Dendritic cell treated with granulocyte-macrophage colony-stimulating factor and Interleukin-4, amounts not matched to agents 40 ng/mL and 50 ng/mL, for 4 days (primary cell): ENCODE data around the gene ANKRD1.
"Not testable (repeated sequence)": the region's sequence is repeated elsewhere in the genome, so short reads cannot be mapped to it uniquely, and the experiment has no call there.

Experiments used
- H3K27ac Mint-ChIP-seq: one replicate; pipeline ENCODE4 v1.8.0; 2022; ENCODE audit warnings: mild to moderate bottlenecking, mixed read lengths
- H3K27me3 Mint-ChIP-seq: one replicate; pipeline ENCODE4 v1.8.0; 2022; ENCODE audit warnings: mild to moderate bottlenecking, mixed read lengths
- H3K36me3 Mint-ChIP-seq: one replicate; pipeline ENCODE4 v1.8.0; 2022; ENCODE audit warnings: low read depth, mixed read lengths
- H3K4me1 Mint-ChIP-seq: one replicate; pipeline ENCODE4 v1.8.0; 2022; ENCODE audit warnings: low read depth, mixed read lengths
- H3K4me3 Mint-ChIP-seq: one replicate; pipeline ENCODE4 v1.8.0; 2022; ENCODE audit warnings: mild to moderate bottlenecking, moderate library complexity, mixed read lengths
- H3K9me3 Mint-ChIP-seq: one replicate; pipeline ENCODE4 v1.8.0; 2022; ENCODE audit warnings: mixed read lengths
- intact Hi-C: fragments of 100-400 bp; cut with micrococcal nuclease; formaldehyde crosslinking; loops from one replicate; pipeline ENCODE4 v1.15.0; 2022

The ANKRD1 gene

GRCh38 chr10:90911133-90912051 is 9.5 kb downstream of the ANKRD1 start:
- H3K27me3 Mint-ChIP-seq: peaks cover 2% of the 10 kb centered on the region

GRCh38 chr10:90906596-90906995 is 14.3 kb downstream of the ANKRD1 start:
- H3K4me3 Mint-ChIP-seq: no peak overlapping the region
- H3K36me3 Mint-ChIP-seq: peaks cover 17% of the 10 kb centered on the region
- no peaks in the 10 kb centered on the region for H3K27me3 Mint-ChIP-seq
- no peak overlapping the region for H3K27ac Mint-ChIP-seq
- H3K9me3 Mint-ChIP-seq: no peaks in the 10 kb centered on the region
- no peaks in the 10 kb centered on the region for H3K4me1 Mint-ChIP-seq
- intact Hi-C loops: no loop called here

More at GRCh38 chr10:90911133-90912051, 9.5 kb downstream of the ANKRD1 start:
- no peaks in the 10 kb centered on the region for H3K36me3 Mint-ChIP-seq
- intact Hi-C loops: loop anchor here (1.0 to 5.0 kb wide), 2 partner anchors 96 to 340 kb away; no protein-coding TSS in a partner anchor
- H3K27ac Mint-ChIP-seq: no peak overlapping the region
- H3K4me1 Mint-ChIP-seq: no peaks in the 10 kb centered on the region
- no peaks in the 10 kb centered on the region for H3K9me3 Mint-ChIP-seq
- H3K4me3 Mint-ChIP-seq: no peak overlapping the region

GRCh38 chr10:90905925-90906324 is 15.0 kb downstream of the ANKRD1 start:
- intact Hi-C loops: no loop called here
- Mint-ChIP-seq H3K36me3 (peaks cover 24% of the 10 kb centered on the region), H3K4me3 (no peak overlapping the region), H3K9me3 (no peaks in the 10 kb centered on the region), H3K27me3 (no peaks in the 10 kb centered on the region), H3K4me1 (no peaks in the 10 kb centered on the region), H3K27ac (no peak overlapping the region)

- H3K4me3 Mint-ChIP-seq, H3K27ac Mint-ChIP-seq, H3K27me3 Mint-ChIP-seq, H3K4me1 Mint-ChIP-seq, intact Hi-C loops, H3K9me3 Mint-ChIP-seq: not testable (repeated sequence)
- H3K36me3 Mint-ChIP-seq: peaks cover 78% of the 10 kb centered on the region
Observed at GRCh38 chr10:90896916-90897315, 24.0 kb downstream of the ANKRD1 start.

GRCh38 chr10:90893190-90893589 is 27.7 kb downstream of the ANKRD1 start:
- Mint-ChIP-seq H3K4me3 (no peak overlapping the region), H3K27me3 (no peaks in the 10 kb centered on the region), H3K9me3 (no peaks in the 10 kb centered on the region), H3K27ac (no peak overlapping the region), H3K36me3 (peaks cover 89% of the 10 kb centered on the region), H3K4me1 (no peaks in the 10 kb centered on the region)
- intact Hi-C loops: no loop called here

- H3K9me3 Mint-ChIP-seq: no peaks in the 10 kb centered on the region
- peaks cover 93% of the 10 kb centered on the region for H3K36me3 Mint-ChIP-seq
- H3K4me1 Mint-ChIP-seq: no peaks in the 10 kb centered on the region
- no peak overlapping the region for H3K27ac Mint-ChIP-seq
- no peak overlapping the region for H3K4me3 Mint-ChIP-seq
- H3K27me3 Mint-ChIP-seq: no peaks in the 10 kb centered on the region
- intact Hi-C loops: no loop called here
Observed at GRCh38 chr10:90890347-90890746, 30.5 kb downstream of the ANKRD1 start.

GRCh38 chr10:90889636-90890035 is 31.3 kb downstream of the ANKRD1 start:
- H3K4me3 Mint-ChIP-seq: no peak overlapping the region
- H3K27me3 Mint-ChIP-seq: no peaks in the 10 kb centered on the region
- no peaks in the 10 kb centered on the region for H3K9me3 Mint-ChIP-seq
- peaks cover 95% of the 10 kb centered on the region for H3K36me3 Mint-ChIP-seq
- H3K27ac Mint-ChIP-seq: no peak overlapping the region
- no peaks in the 10 kb centered on the region for H3K4me1 Mint-ChIP-seq
- intact Hi-C loops: no loop called here

DNA sequence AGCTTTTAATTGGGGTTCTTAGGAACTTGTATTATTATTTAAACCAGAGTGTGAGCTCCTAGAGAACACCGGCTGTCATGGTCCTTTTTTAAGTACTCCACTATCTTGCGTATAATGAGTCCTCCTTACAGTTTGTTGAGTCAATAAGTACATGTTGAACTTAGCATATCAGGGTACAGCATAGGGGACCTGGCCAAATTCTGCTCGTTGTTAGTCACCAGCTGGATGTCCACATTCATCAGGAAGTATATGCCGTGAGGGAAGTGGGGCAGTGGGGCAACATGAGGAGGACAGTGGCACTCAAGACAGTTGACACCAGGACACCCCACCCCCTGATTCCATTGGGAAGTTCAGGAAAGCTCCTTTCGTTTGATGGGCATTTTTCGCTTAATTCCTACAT is 32.5 kb downstream of the ANKRD1 start:
- intact Hi-C loops: no loop called here
- no peaks in the 10 kb centered on the region for H3K9me3 Mint-ChIP-seq
- H3K27ac Mint-ChIP-seq: no peak overlapping the region
- no peak overlapping the region for H3K4me3 Mint-ChIP-seq
- H3K36me3 Mint-ChIP-seq: peaks cover 88% of the 10 kb centered on the region
- H3K4me1 Mint-ChIP-seq: no peaks in the 10 kb centered on the region
- H3K27me3 Mint-ChIP-seq: no peaks in the 10 kb centered on the region

- Mint-ChIP-seq H3K27me3 (no peaks in the 10 kb centered on the region), H3K36me3 (peaks cover 84% of the 10 kb centered on the region), H3K4me1 (no peaks in the 10 kb centered on the region), H3K4me3 (no peak overlapping the region), H3K27ac (no peak overlapping the region), H3K9me3 (no peaks in the 10 kb centered on the region)
- intact Hi-C loops: no loop called here
Observed at GRCh38 chr10:90887555-90887954, 33.3 kb downstream of the ANKRD1 start.

DNA sequence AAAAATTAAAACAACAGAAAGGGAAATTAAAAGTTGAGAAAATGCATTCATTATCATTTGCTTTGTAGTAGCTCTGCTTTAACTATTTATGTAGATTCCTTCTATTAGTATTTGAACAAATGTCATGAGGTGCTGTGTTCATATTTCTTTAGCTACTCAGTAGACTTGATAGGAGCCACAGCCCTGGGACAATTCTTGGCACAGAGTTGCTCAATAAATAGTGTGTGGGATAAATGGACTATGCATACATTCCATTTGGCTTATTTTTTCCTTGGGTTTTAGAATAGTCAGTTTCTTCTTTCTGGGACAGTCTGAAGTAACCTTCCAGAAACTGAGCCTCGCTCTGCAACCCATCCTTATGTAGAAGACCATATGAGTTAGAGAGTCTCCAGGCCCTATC is 35.7 kb downstream of the ANKRD1 start:
- H3K36me3 Mint-ChIP-seq: peaks cover 71% of the 10 kb centered on the region
- no peak overlapping the region for H3K4me3 Mint-ChIP-seq
- no peaks in the 10 kb centered on the region for H3K4me1 Mint-ChIP-seq
- intact Hi-C loops: no loop called here
- H3K27me3 Mint-ChIP-seq: no peaks in the 10 kb centered on the region
- no peak overlapping the region for H3K27ac Mint-ChIP-seq
- H3K9me3 Mint-ChIP-seq: no peaks in the 10 kb centered on the region

- H3K27me3 Mint-ChIP-seq: no peaks in the 10 kb centered on the region
- H3K4me3 Mint-ChIP-seq: no peak overlapping the region
- H3K36me3 Mint-ChIP-seq: peaks cover 71% of the 10 kb centered on the region
- no peak overlapping the region for H3K27ac Mint-ChIP-seq
- intact Hi-C loops: no loop called here
- no peaks in the 10 kb centered on the region for H3K9me3 Mint-ChIP-seq
- H3K4me1 Mint-ChIP-seq: no peaks in the 10 kb centered on the region
Observed at GRCh38 chr10:90884431-90884830, 36.5 kb downstream of the ANKRD1 start.

- intact Hi-C loops, H3K27ac Mint-ChIP-seq, H3K27me3 Mint-ChIP-seq, H3K4me1 Mint-ChIP-seq, H3K9me3 Mint-ChIP-seq, H3K4me3 Mint-ChIP-seq: not testable (repeated sequence)
- peaks cover 71% of the 10 kb centered on the region for H3K36me3 Mint-ChIP-seq
Observed at GRCh38 chr10:90880059-90880719, 40.7 kb downstream of the ANKRD1 start.

DNA sequence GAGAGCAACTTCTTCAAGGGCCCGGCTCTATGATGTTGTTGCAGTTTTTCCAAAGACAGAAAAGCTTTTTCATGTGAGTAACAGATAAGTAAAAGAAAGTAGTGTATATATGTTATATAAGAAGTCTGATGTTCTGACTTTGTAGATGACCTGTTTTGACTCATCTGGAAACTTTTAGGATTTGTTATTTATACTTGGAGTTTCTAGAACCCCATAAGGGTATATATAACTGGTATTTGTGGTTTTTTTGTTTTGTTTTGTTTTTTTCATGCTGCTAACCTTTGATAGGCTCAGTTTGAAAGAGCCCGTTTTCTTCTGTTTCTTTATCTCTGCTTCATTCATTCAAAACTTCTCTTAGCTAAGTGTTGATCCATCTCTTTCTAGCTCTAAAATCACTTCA is 41.8 kb downstream of the ANKRD1 start:
- Mint-ChIP-seq H3K4me1 (peaks cover 4% of the 10 kb centered on the region), H3K27me3 (no peaks in the 10 kb centered on the region), H3K27ac (no peak overlapping the region), H3K9me3 (no peaks in the 10 kb centered on the region), H3K4me3 (no peak overlapping the region), H3K36me3 (peaks cover 61% of the 10 kb centered on the region)
- intact Hi-C loops: no loop called here

DNA sequence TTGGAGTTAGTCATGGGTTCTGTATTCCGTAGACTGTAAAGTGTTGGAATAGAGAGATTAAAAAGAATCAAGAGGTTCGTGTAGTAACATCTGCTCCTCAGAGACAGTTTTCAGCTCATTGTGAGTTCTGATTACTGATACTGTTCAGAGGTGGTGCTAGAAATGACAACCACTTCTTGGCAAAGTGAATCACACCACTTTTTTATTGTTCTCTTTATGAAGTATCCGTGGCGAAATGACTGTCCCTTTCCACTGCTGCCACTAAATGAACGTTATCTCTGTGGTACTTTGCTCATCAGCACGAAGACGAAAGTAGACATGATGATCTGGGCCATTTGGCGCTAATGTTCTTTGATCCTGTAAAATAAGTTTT is 48.3 kb downstream of the ANKRD1 start:
- H3K27me3 Mint-ChIP-seq: peaks cover 10% of the 10 kb centered on the region
- H3K9me3 Mint-ChIP-seq: peaks cover 12% of the 10 kb centered on the region
- intact Hi-C loops: no loop called here
- H3K36me3 Mint-ChIP-seq: peaks cover 30% of the 10 kb centered on the region
- peaks cover 27% of the 10 kb centered on the region for H3K4me1 Mint-ChIP-seq
- peak overlapping the region; percentile 98 for H3K4me3 Mint-ChIP-seq
- peak overlapping the region; percentile 86 for H3K27ac Mint-ChIP-seq
